Neural crest cell (in vitro differentiated cells): ENCODE data around the gene ZNF619. TPM values are rescaled to one million over a fixed set of nuclear protein-coding genes. Genes with fewer than 3 reads are reported as not detected.
"Not testable (repeated sequence)": the region's sequence is repeated elsewhere in the genome, so short reads cannot be mapped to it uniquely, and the experiment has no call there.

Experiments used
- DNase-seq: peaks from one replicate; pipeline ENCODE4 v3.0.0; 2021; ENCODE audit warnings: low read depth, mixed read lengths, low spot score
- H3K27ac Mint-ChIP-seq: one replicate; pipeline ENCODE4 v1.8.0; 2021; ENCODE audit warnings: mild to moderate bottlenecking, mixed read lengths; ENCODE audit not compliant: unreplicated experiment
- H3K27me3 Mint-ChIP-seq: 2 replicates; pipeline ENCODE4 v1.8.0; 2021; ENCODE audit warnings: low read depth, mild to moderate bottlenecking, mixed read lengths
- H3K36me3 Mint-ChIP-seq: 2 replicates; pipeline ENCODE4 v1.8.0; 2021; ENCODE audit warnings: low read depth, mild to moderate bottlenecking, mixed read lengths
- H3K4me1 Mint-ChIP-seq: 2 replicates; pipeline ENCODE4 v1.8.0; 2021; ENCODE audit warnings: mixed read lengths
- H3K4me3 Mint-ChIP-seq: one replicate; pipeline ENCODE4 v1.8.0; 2021; ENCODE audit warnings: mild to moderate bottlenecking, mixed read lengths
- H3K9me3 Mint-ChIP-seq: 2 replicates; pipeline ENCODE4 v1.8.0; 2021; ENCODE audit warnings: mixed read lengths
- total RNA-seq: library from RNA; stranded (reverse); gene quantifications from 2 replicates; pipeline ENCODE4 v1.2.1, GENCODE V29; 2021
- TF ChIP-seq, protein P1 (sequence below): fragments of 200-600 bp; sonication (generic); conservative IDR thresholded peaks from 2 replicates; pipeline ENCODE4 v1.5.0; 2021; ENCODE audit warnings: antibody characterized with exemption, mild to moderate bottlenecking

ZNF619 gene
- total RNA-seq, 1 donor from 2014 or later = 5.4 TPM

DNA sequence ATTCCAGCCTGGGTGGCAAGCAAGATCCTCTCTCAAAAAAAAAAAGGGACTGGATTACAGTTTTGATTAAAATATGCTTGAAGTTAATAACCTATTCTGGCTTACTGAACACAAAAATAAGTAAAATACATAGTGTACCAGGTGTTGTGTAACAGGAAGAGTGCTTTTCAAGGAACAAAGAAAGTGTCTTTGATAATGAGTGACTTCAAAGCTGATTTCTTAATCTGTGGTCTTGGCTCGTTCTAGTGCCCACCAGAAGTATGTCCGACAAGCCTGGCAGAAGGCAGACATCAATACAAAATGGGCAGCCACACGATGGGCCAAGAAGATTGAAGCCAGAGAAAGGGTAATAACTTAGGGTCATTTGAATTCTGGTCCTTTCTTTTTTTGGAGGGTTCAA, 15.8 kb upstream of the ZNF619 start:
- Mint-ChIP-seq H3K27me3 (no peaks in the 10 kb centered on the region), H3K36me3 (peaks cover 37% of the 10 kb centered on the region), H3K27ac (no peak overlapping the region), H3K9me3 (no peaks in the 10 kb centered on the region), H3K4me3 (peak overlapping the region; percentile 72), H3K4me1 (peaks cover 24% of the 10 kb centered on the region)
- DNase-seq = no peak
- TF ChIP-seq, protein P1, sequence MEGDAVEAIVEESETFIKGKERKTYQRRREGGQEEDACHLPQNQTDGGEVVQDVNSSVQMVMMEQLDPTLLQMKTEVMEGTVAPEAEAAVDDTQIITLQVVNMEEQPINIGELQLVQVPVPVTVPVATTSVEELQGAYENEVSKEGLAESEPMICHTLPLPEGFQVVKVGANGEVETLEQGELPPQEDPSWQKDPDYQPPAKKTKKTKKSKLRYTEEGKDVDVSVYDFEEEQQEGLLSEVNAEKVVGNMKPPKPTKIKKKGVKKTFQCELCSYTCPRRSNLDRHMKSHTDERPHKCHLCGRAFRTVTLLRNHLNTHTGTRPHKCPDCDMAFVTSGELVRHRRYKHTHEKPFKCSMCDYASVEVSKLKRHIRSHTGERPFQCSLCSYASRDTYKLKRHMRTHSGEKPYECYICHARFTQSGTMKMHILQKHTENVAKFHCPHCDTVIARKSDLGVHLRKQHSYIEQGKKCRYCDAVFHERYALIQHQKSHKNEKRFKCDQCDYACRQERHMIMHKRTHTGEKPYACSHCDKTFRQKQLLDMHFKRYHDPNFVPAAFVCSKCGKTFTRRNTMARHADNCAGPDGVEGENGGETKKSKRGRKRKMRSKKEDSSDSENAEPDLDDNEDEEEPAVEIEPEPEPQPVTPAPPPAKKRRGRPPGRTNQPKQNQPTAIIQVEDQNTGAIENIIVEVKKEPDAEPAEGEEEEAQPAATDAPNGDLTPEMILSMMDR = no peak

DNA sequence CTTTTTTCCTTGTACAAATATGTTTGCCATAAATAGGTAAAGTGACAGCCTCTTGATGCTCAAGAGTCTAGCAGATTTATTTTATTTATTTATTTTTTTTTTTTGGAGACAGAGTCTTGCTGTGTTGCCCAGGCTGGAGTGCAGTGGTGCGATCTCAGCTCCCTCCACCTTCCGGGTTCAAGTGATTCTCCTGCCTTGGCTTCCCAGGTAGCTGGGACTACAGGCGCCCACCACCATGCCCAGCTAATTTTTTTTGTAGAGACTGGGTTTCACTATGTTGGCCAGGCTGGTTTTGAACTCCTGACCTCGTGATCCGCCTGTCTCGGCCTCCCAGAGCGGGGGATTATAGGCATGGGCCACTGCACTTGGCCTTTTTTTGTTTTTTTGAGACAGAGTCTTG, 14.1 kb upstream of the ZNF619 start:
- Mint-ChIP-seq H3K36me3 (peaks cover 42% of the 10 kb centered on the region), H3K4me1 (peaks cover 15% of the 10 kb centered on the region), H3K27ac (peak overlapping the region; percentile 27), H3K4me3 (peak overlapping the region; percentile 19)
- not testable (repeated sequence) for H3K9me3 Mint-ChIP-seq, DNase-seq, H3K27me3 Mint-ChIP-seq

DNA sequence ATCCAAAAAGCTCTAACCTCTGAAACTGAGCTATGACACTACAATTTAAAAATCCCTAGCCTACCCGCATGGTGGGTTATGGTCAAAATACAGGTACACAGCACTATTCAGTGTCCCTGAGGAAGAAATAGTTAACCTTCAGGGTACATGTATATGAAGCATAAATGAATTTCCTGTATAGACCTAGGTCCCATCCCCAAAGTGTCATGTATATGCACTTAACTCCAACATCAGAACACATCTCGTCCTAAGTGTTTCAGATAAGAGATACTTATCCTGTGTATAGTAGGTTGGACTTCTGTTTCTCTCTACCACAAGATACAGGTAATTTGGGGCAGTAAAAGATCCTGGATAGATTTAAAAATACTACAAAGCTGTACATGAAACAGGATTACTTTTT, 13.3 kb upstream of the ZNF619 start:
- Mint-ChIP-seq H3K27me3 (no peaks in the 10 kb centered on the region), H3K36me3 (peaks cover 39% of the 10 kb centered on the region), H3K27ac (no peak overlapping the region), H3K4me3 (no peak overlapping the region), H3K4me1 (peaks cover 8% of the 10 kb centered on the region), H3K9me3 (no peaks in the 10 kb centered on the region)
- DNase-seq = no peak
- TF ChIP-seq, protein P1 = no peak

DNA sequence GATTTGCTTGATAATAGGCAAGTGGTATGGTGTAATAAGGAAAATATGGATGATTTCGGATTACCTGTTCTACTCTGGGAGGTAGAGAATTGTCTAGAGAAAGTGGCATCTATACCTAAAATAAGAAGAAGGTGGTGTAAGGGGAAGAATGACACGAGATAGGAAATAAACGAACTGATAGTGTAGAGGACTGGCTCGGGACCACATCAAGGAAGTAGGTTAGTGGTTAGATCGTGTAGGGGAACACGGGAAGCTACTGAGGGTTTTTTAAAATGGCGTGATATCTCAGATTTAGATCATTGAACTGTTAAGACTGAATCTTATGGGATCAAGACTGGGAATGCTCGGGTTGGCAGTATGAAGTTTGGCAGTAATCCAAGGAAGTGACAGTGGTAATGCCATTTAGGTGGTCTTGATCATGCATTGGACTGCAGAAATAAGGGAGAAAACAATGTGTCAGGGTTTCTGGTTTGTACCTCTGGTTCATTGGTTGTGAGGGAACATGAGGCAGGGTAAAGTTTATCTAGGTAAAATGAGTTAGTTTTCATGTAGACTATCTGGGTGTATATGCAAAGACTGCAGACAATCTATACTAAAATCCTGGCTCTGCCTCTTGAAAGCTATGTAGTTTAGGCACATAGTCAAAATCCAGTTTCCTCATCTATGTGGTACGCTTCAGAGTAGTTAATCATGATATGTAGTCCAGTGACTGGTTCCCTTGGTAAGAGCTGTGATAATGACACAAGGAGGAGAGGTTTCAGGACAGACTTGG, 12.4 kb upstream of the ZNF619 start:
- H3K4me1 Mint-ChIP-seq = no peaks in the 10 kb centered on the region
- no peak overlapping the region for H3K27ac Mint-ChIP-seq
- H3K4me3 Mint-ChIP-seq = peak overlapping the region; percentile 15
- no peak for DNase-seq
- no peaks in the 10 kb centered on the region for H3K27me3 Mint-ChIP-seq
- H3K9me3 Mint-ChIP-seq = no peaks in the 10 kb centered on the region
- peaks cover 36% of the 10 kb centered on the region for H3K36me3 Mint-ChIP-seq
- TF ChIP-seq, protein P1 = no peak

DNA sequence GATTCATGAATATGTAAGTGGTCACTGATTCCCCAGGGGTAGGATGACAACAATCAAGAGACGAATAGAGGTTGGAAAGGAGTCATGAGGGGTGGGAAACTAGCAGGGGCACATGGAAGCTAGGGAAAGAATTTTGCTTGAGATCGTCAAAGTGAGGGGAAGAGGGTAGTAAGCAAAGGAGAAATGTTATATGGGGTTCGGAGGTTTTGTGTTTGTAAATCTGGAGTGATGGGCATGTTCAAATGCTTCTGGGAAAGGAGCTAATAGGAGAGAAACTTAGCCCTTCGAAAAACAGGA, 11.9 kb upstream of the ZNF619 start:
- H3K27me3 Mint-ChIP-seq = no peaks in the 10 kb centered on the region
- DNase-seq = no peak
- H3K27ac Mint-ChIP-seq = peak overlapping the region; percentile 0
- peaks cover 36% of the 10 kb centered on the region for H3K36me3 Mint-ChIP-seq
- H3K4me3 Mint-ChIP-seq = no peak overlapping the region
- TF ChIP-seq, protein P1 = no peak
- no peaks in the 10 kb centered on the region for H3K9me3 Mint-ChIP-seq
- H3K4me1 Mint-ChIP-seq = no peaks in the 10 kb centered on the region

DNA sequence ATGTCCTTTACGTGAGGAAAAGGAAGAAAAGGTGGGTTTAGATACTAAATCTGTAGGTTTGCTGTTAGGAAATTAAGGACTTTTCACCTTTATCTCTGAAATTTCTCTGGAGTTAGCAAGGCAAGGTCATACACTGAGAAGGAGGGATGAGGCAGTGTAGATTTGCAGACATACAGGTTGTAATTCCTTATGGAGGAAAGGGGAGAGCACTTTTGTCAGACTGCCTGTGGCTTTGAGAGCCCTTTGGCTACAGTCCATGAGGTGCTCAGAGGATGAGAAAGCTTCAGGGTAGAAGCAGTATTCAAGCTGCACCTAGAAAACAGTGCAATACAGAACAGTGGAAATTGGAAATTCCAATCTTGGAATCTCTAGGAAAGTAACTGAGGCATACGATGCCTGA, 11.5 kb upstream of the ZNF619 start:
- Mint-ChIP-seq H3K4me3 (peak overlapping the region; percentile 13), H3K4me1 (no peaks in the 10 kb centered on the region), H3K27ac (peak overlapping the region; percentile 0), H3K36me3 (peaks cover 36% of the 10 kb centered on the region), H3K9me3 (no peaks in the 10 kb centered on the region), H3K27me3 (no peaks in the 10 kb centered on the region)
- TF ChIP-seq, protein P1 = no peak
- DNase-seq = no peak
